ENCODE measurements around the gene KIF1C. TPM values are rescaled to one million over a fixed set of nuclear protein-coding genes. Genes with fewer than 3 reads are reported as not detected.
A peak's percentile ranks its signal among the peaks of the same experiment; 100 is the strongest.

KIF1C gene
- total RNA-seq, 4 donors from 2014 or later, result 87.6 to 140 (median 100) TPM

- intact Hi-C loops (cut with DNase I; ENCODE audit: low total_unique reads), result no loop called here
- WGBS, 2 donors, result 55 to 60% methylated on average over 7 of the region's 7 CpGs
- peak within 1 kb of the TSS; percentile 44 for H3K4me3 ChIP-seq (ENCODE audit: low read depth, poor library complexity, severe bottlenecking)
- no peak for DNase-seq (ENCODE audit: low spot score in 2 of 2)
- TF ChIP-seq CTCF (IDR thresholded peaks at IDR 0.05) (no peak), POLR2A (IDR thresholded peaks at IDR 0.05) (no peak)
These were observed 47.0 kb upstream of the KIF1C start, which contains the start of gene ENO3 for GRCh38 chr17:4950746-4951204. Gene ENO3, plus strand, starts transcription at chr17:4951119. Its CDS starts 711 bp downstream, at chr17:4951830.

DNA sequence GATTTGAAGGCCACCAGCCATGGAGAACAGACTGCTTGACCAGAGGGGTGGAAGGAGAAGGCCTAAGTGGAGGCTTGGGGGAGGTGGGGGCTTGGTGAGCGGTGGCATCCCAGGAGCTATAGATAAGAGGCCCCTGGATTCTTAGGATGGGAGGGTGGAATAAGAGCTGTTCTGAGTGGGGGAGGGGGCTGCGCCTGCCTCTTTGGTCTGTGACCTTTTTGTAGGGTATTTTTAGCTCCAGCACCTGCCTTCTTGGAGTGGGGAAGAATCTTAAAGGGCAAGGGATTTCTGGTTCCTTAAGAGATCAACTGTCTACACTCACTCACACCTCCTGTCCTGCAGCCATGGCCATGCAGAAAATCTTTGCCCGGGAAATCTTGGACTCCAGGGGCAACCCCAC, 46.3 kb upstream of the KIF1C start:
- intact Hi-C loops (cut with DNase I; ENCODE audit: low total_unique reads), result no loop called here
- 92% methylated on average over 3 of the region's 3 CpGs for WGBS, 2 donors
- no peak for DNase-seq (ENCODE audit: low spot score in 2 of 2)
- H3K4me3 ChIP-seq (ENCODE audit: low read depth, poor library complexity, severe bottlenecking), result no peak overlapping the region
- TF ChIP-seq CTCF (IDR thresholded peaks at IDR 0.05) (no peak), POLR2A (IDR thresholded peaks at IDR 0.05) (no peak)

- 43 to 48% methylated on average over 14 of the region's 14 CpGs for WGBS, 2 donors
- no peak for TF ChIP-seq CTCF (IDR thresholded peaks at IDR 0.05)
- TF ChIP-seq POLR2A (IDR thresholded peaks at IDR 0.05), result no peak
- intact Hi-C loops (cut with DNase I; ENCODE audit: low total_unique reads), result no loop called here
- no peak overlapping the region for H3K4me3 ChIP-seq (ENCODE audit: low read depth, poor library complexity, severe bottlenecking)
- DNase-seq (ENCODE audit: low spot score in 2 of 2), result no peak
These were observed 44.2 kb upstream of the KIF1C start for GRCh38 chr17:4953451-4953961.

DNA sequence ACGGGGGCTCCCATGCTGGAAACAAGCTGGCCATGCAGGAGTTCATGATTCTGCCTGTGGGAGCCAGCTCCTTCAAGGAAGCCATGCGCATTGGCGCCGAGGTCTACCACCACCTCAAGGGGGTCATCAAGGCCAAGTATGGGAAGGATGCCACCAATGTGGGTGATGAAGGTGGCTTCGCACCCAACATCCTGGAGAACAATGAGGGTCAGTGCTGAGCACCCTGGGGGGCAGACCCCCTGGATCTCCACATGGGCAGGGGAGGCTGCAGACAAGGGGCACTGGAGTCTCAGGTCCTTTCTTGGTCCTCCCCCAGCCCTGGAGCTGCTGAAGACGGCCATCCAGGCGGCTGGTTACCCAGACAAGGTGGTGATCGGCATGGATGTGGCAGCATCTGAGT, 42.7 kb upstream of the KIF1C start:
- 96 to 98% methylated on average over 8 of the region's 8 CpGs for WGBS, 2 donors
- no peak for TF ChIP-seq CTCF (IDR thresholded peaks at IDR 0.05)
- no peak for TF ChIP-seq POLR2A (IDR thresholded peaks at IDR 0.05)
- intact Hi-C loops (cut with DNase I; ENCODE audit: low total_unique reads), result no loop called here
- no peak for DNase-seq (ENCODE audit: low spot score in 2 of 2)
- no peak overlapping the region for H3K4me3 ChIP-seq (ENCODE audit: low read depth, poor library complexity, severe bottlenecking)

- intact Hi-C loops (cut with DNase I; ENCODE audit: low total_unique reads), result no loop called here
- peak in 1 of 2 donors; percentile 86 for DNase-seq (ENCODE audit: low spot score in 2 of 2)
- TF ChIP-seq CTCF (IDR thresholded peaks at IDR 0.05), result no peak
- WGBS, 2 donors, result 77 to 82% methylated on average over 10 of the region's 10 CpGs
- no peak overlapping the region for H3K4me3 ChIP-seq (ENCODE audit: low read depth, poor library complexity, severe bottlenecking)
These were observed 41.2 kb upstream of the KIF1C start for GRCh38 chr17:4956493-4957061.

- intact Hi-C loops (cut with DNase I; ENCODE audit: low total_unique reads), result no loop called here
- no peak for DNase-seq (ENCODE audit: low spot score in 2 of 2)
- H3K4me3 ChIP-seq (ENCODE audit: low read depth, poor library complexity, severe bottlenecking), result no peak overlapping the region
- no peak for TF ChIP-seq POLR2A (IDR thresholded peaks at IDR 0.05)
- TF ChIP-seq CTCF (IDR thresholded peaks at IDR 0.05), result no peak
- WGBS, 2 donors, result 61 to 67% methylated on average over 3 of the region's 3 CpGs
These were observed 39.6 kb upstream of the KIF1C start for GRCh38 chr17:4958102-4958501.
